MM.1S (cell line): ENCODE measurements around the gene CPXM1.

Source experiments
- CTCF ChIP-seq: fragments of 300-600 bp; sonication (generic); IDR thresholded peaks from 2 replicates; pipeline ENCODE4 v1.5.1; 2016; ENCODE audit warnings: antibody characterized with exemption, low read length, mixed read lengths
- EZH2 ChIP-seq: fragments of 300-600 bp; sonication (generic); optimal IDR thresholded peaks from 2 replicates; pipeline ENCODE3; 2017; ENCODE audit warnings: low read depth, mild to moderate bottlenecking, antibody characterized with exemption, low read length, mixed read lengths
- EZH2phosphoT487 ChIP-seq: fragments of 300-600 bp; sonication (generic); IDR thresholded peaks from 2 replicates; pipeline ENCODE4 v1.6.1; 2018; ENCODE audit warnings: antibody characterized with exemption, low read length

GRCh38 chr20:2809690-2810089, 9.3 kb upstream of the CPXM1 start:
- no peak for TF ChIP-seq CTCF
- no peak for TF ChIP-seq EZH2
- TF ChIP-seq EZH2phosphoT487, result no peak
